DND-41 (cell line): ENCODE results near the gene SPSB1.

Experiments used
- CTCF ChIP-seq: IDR thresholded peaks from 2 replicates; pipeline ENCODE4 v1.5.1; 2012; ENCODE audit warnings: borderline replicate concordance, low read length, moderate library complexity, mild to moderate bottlenecking; ENCODE audit not compliant: poor library complexity, severe bottlenecking; ENCODE audit errors: extremely low read depth
- EZH2 ChIP-seq: IDR thresholded peaks from 3 replicates; pipeline ENCODE4 v1.6.1; 2012; ENCODE audit warnings: borderline replicate concordance, low read depth, mild to moderate bottlenecking, moderate library complexity, low read length, inconsistent platforms; ENCODE audit not compliant: severe bottlenecking

DNA sequence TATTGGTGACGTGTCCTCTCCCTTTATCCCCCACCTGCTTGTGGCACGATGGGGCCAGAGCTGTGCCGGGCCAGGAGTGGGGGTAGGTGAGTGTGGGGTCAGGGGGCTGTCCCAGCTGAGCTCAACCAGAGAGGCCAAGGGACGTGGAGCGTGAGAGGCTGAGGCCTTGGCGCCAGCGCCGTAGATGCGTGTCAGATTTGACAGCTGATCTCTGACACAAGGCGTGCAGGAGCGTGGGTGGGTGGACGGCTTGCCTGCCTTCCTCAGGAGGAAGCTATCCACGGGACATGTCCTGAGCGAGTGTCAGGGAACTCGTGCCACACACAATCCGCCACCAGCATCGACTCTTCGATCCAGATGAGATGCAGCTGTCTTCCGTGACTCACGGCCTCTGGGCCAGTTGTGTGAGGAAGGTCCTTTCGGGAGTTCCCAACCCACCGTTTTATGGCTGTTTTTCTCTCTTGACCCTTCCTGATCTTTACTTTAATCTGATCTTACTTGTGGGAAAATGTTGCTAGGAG lies 56.7 kb downstream of the SPSB1 start:
- TF ChIP-seq EZH2 (no peak), CTCF (no peak)
